KOPT-K1 (cell line): Measurements from ENCODE around the gene NMD3.
"Not testable (repeated sequence)": the region's sequence is repeated elsewhere in the genome, so short reads cannot be mapped to it uniquely, and the experiment has no call there.

Source experiments
- H3K27ac ChIP-seq: fragments of 200-600 bp; sonication (generic); 2 replicates; pipeline ENCODE4 v1.5.1; 2016; ENCODE audit warnings: antibody characterized with exemption, mild to moderate bottlenecking, low read depth, low read length; ENCODE audit not compliant: poor library complexity, severe bottlenecking
- H3K36me3 ChIP-seq: fragments of 200-600 bp; sonication (generic); 2 replicates; pipeline ENCODE4 v1.5.1; 2017; ENCODE audit warnings: antibody characterized with exemption, mild to moderate bottlenecking, low read length, moderate library complexity; ENCODE audit not compliant: insufficient read depth
- H3K9me3 ChIP-seq: fragments of 200-600 bp; sonication (generic); 2 replicates; pipeline ENCODE4 v1.5.1; 2017; ENCODE audit warnings: antibody characterized with exemption, low read length, mild to moderate bottlenecking; ENCODE audit not compliant: insufficient read depth, poor library complexity, severe bottlenecking

Gene NMD3

DNA sequence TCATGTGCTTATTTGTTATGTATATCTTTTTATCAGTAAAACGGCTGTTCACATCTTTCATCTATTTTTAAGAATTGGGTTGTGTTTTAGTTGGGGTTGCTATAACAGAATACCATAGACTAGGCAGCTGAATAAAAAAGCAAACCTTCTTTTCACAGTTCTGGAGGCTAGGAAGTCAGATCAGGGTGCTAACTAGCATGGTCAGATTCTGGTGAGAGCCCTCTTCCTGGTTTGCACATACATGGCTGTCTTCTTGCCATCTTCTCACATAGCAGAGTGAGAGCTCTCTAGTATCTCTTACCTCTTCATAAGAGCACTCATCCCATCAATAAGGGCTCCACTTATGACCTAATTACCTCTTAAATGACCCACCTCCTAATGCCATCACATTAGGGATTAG is 33.8 kb downstream of the NMD3 start:
- Histone ChIP-seq H3K27ac (no peak overlapping the region), H3K36me3 (peaks cover 75% of the 10 kb centered on the region), H3K9me3 (no peaks in the 10 kb centered on the region)

DNA sequence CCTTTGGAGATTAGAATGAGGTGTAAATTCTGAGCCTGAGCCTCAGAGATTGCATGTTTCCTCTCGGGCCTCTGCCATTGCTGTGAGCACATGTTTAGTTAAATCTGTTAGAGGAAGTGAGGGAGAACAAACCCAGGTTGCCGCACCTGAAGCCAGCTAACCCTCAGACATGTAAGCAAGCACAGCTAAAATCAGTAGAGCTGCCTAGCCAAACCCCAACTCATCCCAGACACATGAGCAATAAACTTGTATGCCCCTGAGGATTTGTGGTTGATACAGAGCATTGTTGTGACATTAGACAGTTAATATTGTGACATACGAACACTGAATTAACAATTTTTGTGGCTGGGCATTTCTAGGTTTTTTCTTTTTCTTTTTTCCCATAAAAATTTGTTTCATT is 41.9 kb downstream of the NMD3 start:
- Histone ChIP-seq H3K27ac (no peak overlapping the region), H3K36me3 (peaks cover 21% of the 10 kb centered on the region), H3K9me3 (peaks cover 19% of the 10 kb centered on the region)

DNA sequence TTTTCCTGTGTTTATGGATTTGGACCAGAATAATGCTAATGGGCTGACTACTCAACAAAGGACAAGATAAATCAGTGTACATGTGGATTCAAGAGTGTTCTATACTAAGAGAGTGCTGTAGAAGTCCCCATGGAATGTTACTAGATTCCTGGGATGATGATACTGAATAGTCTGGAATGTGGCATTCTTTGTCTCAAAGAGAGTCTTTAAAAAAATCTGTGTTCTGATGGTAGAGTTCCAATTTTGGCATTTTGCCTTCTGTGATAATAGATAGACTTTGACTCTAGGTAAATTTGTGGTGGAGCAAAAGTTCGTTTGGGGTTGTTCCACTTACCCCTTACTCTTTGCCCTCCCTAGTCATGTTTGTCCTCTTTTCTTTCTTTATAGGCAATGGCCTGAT is 43.7 kb downstream of the NMD3 start:
- Histone ChIP-seq H3K36me3 (peaks cover 16% of the 10 kb centered on the region), H3K9me3 (peaks cover 19% of the 10 kb centered on the region), H3K27ac (no peak overlapping the region)

DNA sequence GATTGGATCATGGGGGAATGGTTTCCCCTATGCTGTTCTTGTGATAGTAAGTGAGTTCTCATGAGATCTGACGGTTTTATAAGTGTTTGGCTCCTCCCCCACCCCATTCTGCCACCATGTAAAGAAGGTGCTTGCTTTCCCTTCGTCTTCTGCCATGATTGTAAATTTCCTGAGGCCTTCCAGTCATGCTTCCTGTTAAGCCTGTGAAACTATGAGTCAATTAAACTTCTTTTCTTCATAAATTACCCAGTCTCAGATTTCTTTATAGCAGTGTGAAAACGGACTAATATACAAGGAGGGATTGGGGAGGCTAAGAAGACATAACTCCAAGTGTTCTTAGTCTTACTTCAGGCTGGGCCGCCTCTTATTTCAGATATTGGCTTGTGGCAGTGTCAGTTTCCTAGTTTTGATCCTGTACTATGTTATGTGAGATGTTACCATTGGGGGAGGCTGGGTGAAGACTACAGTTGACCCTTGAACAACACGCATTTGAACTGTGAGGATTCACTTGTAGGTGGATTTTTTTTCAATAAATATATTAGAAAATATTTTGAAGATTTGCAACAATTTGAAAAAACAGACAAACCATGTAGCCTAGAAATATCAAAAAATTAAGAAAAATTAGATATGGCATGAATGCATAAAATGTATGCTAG is 44.9 kb downstream of the NMD3 start:
- no peak overlapping the region for H3K27ac ChIP-seq
- H3K36me3 ChIP-seq = peaks cover 16% of the 10 kb centered on the region
- peaks cover 14% of the 10 kb centered on the region for H3K9me3 ChIP-seq

DNA sequence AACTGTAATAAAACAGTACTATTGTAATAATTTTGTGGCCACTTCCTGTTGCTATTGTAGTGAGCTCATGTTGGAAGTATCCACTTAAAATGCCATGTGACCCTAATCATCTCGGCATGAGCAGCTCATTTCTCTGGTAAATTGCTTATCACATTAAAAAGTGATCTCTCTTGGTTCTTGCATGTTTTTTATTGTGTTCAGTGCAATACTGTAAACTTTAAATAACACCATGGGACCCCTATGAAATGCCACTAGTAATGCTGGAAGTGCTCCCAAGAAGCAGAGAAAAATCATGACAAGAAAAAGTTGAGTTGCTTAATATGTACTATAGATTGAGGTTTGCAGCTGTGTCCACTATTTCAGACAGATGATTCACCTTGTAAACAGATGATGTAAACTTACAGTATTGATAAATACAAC is 45.6 kb downstream of the NMD3 start:
- H3K36me3 ChIP-seq = peaks cover 16% of the 10 kb centered on the region
- H3K9me3 ChIP-seq = peaks cover 12% of the 10 kb centered on the region
- H3K27ac ChIP-seq = no peak overlapping the region

DNA sequence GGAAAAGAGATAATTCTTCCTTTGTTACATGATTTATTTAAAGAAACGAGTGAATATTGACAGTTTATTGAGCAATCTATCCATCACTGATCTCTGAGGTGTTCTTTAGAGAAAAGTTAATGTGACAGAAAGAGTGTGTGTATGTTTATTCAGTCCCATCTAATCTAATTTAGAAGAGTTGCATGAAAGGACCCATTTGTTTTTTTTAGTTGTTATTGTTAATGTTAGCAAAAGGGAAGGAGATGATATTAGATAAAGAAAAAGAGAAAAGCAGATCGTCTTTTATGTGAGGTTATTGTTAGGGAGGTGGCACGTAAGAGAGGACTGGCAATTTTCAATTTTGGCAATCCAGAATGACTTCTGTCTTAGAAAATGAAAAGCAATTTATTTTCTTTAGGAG is 46.5 kb downstream of the NMD3 start:
- Histone ChIP-seq H3K9me3 (peaks cover 12% of the 10 kb centered on the region), H3K36me3 (peaks cover 16% of the 10 kb centered on the region), H3K27ac (no peak overlapping the region)

DNA sequence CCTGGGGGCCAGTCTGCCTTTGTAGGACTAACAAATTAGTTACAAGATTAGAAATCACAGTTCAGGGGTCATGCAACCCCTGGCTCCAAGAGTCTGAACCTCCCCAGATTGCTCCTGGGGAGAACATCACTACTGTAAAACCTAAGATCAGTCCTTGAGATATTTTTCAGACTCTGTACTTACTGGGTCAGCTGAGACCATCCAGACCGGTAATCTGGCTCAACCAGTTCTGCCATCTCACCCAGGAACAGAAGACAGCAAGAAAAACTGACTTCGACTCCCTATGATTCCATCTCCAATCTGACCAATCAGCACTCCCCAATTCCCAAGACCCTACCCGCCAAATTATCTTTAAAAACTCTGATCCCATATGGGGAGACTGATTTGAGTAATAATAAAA is 47.5 kb downstream of the NMD3 start:
- Histone ChIP-seq H3K36me3 (peaks cover 12% of the 10 kb centered on the region), H3K27ac (no peak overlapping the region), H3K9me3 (peaks cover 12% of the 10 kb centered on the region)

DNA sequence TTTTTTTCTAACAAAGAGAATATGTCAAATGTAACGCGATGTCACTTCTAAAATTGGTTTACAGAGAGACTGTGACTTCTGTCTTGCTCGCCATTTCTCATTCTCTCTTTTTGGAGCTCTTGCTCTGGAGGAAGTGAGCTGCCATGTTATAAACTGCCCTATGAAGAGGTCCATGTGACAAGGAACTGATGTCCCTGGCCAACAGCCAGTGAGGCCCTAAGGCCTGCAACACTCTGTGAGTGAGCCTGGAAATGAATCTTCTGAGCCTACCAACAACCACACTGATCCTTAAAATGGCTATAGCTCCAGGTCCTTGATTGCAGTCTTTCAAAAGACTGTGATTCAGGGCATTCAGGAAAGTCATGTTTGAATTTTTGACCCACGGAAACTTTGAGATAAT is 49.9 kb downstream of the NMD3 start:
- H3K36me3 ChIP-seq = no peaks in the 10 kb centered on the region
- no peak overlapping the region for H3K27ac ChIP-seq
- H3K9me3 ChIP-seq = no peaks in the 10 kb centered on the region

DNA sequence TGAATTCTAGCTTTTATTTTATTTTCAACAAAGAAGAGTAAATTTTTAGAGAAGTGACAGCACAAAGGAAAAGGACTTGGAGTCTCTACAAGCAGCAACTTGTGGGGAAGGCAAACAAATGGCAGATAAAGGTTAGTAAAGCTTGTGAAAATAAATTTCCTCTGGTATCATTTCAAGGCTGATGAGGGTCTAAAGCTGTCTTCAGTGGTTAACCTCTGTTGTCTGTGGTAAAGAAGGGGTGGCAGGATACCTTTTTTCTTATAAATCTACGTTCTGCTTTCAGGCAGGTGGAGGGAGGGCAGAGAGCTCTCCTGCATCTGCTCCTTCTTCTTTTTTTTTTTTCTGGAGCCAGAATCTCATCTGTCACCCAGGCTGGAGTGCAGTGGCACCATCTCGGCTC is 50.5 kb downstream of the NMD3 start:
- H3K36me3 ChIP-seq = no peaks in the 10 kb centered on the region
- no peak overlapping the region for H3K27ac ChIP-seq

DNA sequence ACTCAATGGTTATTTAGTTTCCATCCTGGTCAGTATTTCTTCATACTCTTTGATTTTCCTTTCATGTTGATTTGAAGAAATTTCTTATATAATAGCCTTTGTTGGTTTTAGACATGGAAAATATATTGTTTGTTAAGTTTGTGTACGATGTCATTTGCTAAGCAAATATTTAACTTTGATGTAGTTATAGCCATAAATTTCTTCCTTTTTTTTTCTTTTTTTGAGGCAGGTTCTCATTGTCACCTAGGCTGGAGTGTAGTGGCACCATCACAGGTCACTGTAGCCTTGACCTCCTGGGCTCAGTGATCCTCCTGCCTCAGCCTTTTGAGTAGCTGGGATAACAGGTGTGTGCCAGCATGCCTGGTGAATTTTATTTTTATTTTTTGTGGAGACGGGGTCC is 51.4 kb downstream of the NMD3 start:
- Histone ChIP-seq H3K9me3 (no peaks in the 10 kb centered on the region), H3K27ac (no peak overlapping the region), H3K36me3 (no peaks in the 10 kb centered on the region)

More for the DNA sequence above, 50.5 kb downstream of the NMD3 start:
- H3K9me3 ChIP-seq = no peaks in the 10 kb centered on the region

DNA sequence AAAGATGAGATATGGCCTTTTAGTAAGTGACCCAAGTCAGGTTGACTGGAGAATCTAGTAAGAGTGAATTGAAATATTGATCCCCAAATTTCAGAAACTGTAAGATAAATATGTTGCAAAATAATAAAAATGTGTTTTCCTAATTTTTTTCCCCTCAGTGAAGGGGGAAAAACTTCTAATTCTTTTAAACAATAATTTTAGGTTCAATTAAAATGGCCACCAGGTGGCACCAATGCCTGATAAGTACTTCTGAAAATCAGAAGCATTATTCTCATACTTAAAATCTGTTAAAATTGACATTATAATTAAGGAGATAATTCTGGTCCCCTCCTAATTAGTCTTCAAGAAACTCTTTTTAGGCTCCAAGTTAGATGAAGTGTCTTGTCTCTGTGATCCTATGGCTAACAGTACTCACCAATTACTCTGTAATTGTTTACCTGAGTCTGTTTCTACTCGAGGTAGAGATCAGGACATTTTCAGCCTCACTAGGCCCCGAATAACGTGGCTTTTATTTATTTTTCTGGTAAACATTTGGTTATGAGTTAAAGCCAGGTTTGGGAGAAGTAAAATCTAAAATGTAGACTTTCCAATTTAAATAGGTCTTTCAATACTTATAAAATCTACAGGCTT is 52.6 kb downstream of the NMD3 start:
- Histone ChIP-seq H3K9me3 (no peaks in the 10 kb centered on the region), H3K27ac (no peak overlapping the region), H3K36me3 (no peaks in the 10 kb centered on the region)

DNA sequence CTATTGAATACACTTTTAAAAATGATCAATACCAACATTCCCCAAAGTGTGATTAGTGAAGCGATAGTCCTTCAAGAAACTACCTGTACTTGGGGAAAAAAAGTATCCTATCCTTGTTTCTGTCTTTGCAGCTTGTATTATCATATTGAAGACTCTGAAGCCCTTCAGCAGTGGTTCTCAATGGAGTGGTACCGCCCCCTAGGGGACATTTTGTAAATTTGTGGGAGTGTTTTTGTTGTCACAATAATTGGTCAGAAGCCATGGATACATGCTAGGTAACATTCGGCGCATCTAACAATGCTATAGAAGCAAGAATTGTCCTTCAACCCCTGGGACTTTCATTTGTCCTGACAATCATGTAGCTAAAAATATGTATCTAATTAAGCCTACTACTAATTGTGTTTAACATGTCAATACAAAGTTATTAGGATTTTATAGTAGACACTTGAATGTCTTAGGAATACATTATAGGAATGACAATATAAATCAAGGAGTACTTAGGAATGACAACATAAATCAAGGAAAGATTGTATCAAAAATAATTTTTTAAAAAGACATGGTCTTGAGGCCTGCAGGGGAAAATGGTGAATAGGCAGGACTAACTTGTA is 53.7 kb downstream of the NMD3 start:
- Histone ChIP-seq H3K27ac (no peak overlapping the region), H3K36me3 (no peaks in the 10 kb centered on the region), H3K9me3 (peaks cover 6% of the 10 kb centered on the region)

DNA sequence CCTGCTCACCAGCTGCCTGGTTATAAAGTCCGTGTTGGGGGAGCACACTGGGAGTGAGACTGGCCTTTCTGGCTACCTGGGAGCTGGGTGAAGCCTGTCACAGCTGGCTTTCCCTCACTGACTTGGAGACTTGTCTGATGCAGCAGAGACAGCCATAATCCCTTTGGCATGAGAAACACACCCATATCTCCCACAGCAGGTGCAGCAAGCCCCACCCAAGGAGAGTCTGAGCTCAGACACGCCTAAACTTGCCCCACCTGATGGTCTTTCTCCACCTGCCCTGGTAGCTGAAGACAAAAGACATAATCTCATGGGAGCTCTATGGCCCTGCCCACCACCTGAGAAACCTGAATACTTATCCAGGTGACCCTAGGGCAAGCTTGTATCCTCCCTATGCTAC is 54.8 kb downstream of the NMD3 start:
- H3K27ac ChIP-seq = no peak overlapping the region
- peaks cover 6% of the 10 kb centered on the region for H3K9me3 ChIP-seq
- H3K36me3 ChIP-seq = no peaks in the 10 kb centered on the region

DNA sequence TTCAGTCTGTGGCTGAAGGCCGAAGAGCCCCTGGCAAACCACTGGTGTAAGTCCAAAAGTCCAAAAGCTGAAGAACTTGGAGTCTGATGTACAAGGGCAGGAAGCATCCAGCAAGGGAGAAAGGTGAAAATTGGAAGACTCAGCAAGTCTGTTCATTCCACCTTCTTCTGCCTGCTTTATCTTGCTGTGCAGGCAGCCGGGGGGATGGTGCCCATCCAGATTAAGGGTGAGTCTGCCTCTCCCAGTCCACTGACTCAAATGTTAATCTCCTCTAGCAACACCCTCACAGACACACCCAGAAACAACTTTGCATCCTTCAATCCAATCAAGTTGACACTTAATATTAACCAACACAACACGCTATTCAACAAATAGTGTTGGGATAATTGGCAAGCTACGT is 61.3 kb downstream of the NMD3 start:
- H3K36me3 ChIP-seq, H3K27ac ChIP-seq, H3K9me3 ChIP-seq: not testable (repeated sequence)

DNA sequence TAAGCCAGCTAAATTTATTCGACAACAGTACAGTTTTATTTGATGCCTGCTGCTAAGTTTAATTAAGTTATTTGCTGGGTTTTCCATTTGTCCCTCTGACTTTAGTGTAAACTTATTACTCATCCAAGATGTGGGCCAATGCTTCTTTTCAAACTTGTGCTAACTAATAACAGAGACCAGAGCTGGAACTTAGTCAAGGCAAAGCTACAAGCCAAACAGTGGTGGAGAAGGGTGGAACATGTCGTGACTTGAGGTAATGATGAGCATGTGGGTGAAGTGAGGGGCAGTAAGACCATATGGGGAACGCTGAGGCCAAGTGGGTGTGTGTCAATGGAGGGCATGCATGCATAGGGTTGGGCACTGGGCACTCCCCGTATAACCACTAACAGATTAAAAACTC is 63.9 kb downstream of the NMD3 start:
- Histone ChIP-seq H3K27ac (no peak overlapping the region), H3K9me3 (no peaks in the 10 kb centered on the region), H3K36me3 (no peaks in the 10 kb centered on the region)

DNA sequence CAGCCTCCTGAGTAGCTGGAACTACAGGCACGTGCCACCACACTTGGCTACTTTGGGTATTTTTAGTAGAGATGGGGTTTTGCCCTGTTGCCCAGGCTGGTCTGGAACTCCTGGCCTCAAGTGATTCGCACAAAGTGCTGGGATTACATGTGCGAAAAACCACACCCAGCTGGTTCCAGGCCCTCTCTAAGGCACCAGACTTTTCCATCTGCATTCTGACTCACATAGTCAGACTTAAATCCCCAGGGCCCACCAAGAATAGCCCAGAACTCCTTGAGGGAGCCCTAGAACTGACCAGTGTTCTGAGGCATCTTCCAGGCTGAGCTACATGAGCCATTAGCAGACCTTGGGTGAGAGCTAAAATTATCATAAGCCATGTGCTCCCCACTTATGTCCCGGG is 68.1 kb downstream of the NMD3 start:
- Histone ChIP-seq H3K9me3 (no peaks in the 10 kb centered on the region), H3K27ac (no peak overlapping the region), H3K36me3 (no peaks in the 10 kb centered on the region)
